Fibroblast of lung (primary cell): ENCODE results near the gene SIRPD.

ENCODE experiments used
- EZH2 ChIP-seq: IDR thresholded peaks from 2 replicates; pipeline ENCODE4 v1.5.1; 2012; ENCODE audit warnings: low read length, control low read depth, mild to moderate bottlenecking; ENCODE audit errors: missing control alignments
- TF ChIP-seq, protein P1 (sequence below), 2 donors: IDR thresholded peaks in 1 of 2; conservative IDR thresholded peaks in 1 of 2; 1 replicate in 1 of 2; 2 replicates in 1 of 2; pipeline ENCODE4 v1.5.1; 2011 to 2012; ENCODE audit warnings: low read length in 2 of 2, control low read depth in 1 of 2, inconsistent platforms in 1 of 2, low read depth in 1 of 2, mild to moderate bottlenecking in 1 of 2

DNA sequence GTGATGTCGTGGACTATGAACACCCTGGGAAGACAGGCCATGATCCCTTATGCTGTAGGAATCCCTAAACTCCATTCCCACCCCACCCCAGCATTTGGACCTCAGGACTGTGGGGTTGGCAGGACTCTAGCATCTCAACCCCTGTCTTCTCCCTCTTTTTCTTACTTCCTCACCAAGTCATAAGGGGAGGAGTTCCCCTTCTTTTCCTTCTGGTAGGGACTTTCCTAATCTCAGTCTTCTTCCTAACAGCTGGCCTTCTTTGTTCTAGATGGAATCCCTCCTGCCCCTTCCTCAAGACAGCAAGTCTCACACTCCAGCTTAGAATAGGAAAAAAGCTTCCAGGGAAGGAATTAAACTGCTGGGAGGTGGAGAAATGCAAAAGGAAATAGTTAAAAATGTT is 64.0 kb downstream of the SIRPD start:
- TF ChIP-seq, protein P1, sequence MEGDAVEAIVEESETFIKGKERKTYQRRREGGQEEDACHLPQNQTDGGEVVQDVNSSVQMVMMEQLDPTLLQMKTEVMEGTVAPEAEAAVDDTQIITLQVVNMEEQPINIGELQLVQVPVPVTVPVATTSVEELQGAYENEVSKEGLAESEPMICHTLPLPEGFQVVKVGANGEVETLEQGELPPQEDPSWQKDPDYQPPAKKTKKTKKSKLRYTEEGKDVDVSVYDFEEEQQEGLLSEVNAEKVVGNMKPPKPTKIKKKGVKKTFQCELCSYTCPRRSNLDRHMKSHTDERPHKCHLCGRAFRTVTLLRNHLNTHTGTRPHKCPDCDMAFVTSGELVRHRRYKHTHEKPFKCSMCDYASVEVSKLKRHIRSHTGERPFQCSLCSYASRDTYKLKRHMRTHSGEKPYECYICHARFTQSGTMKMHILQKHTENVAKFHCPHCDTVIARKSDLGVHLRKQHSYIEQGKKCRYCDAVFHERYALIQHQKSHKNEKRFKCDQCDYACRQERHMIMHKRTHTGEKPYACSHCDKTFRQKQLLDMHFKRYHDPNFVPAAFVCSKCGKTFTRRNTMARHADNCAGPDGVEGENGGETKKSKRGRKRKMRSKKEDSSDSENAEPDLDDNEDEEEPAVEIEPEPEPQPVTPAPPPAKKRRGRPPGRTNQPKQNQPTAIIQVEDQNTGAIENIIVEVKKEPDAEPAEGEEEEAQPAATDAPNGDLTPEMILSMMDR (conservative IDR thresholded peaks at IDR 0.05 in 1 of 2, IDR thresholded peaks at IDR 0.05 in 1 of 2; ENCODE audit: low read depth in 1 of 2, low read length in 2 of 2) = no peak
- TF ChIP-seq EZH2 = no peak
